Smooth muscle cell (in vitro differentiated cells): ENCODE measurements around the gene TOR4A. TPM values are rescaled to one million over a fixed set of nuclear protein-coding genes. Genes with fewer than 3 reads are reported as not detected.

Source experiments
- DNase-seq: peaks from one replicate; lab custom pipeline; 2025; ENCODE audit not compliant: unreplicated experiment; lab: John Stamatoyannopoulos, UW
- H2AFZ ChIP-seq: fragments of 200-600 bp; sonication (generic); 2 replicates; pipeline ENCODE4 v1.6.0; 2016; ENCODE audit warnings: antibody characterized with exemption, low read depth, mild to moderate bottlenecking
- H3F3A ChIP-seq: fragments of 200-600 bp; sonication (generic); 2 replicates; pipeline ENCODE4 v1.6.0; 2017; ENCODE audit warnings: antibody characterized with exemption, low read depth
- H3K27ac ChIP-seq: fragments of 200-600 bp; sonication (generic); 2 replicates; pipeline ENCODE4 v1.5.1; 2016; ENCODE audit warnings: low read depth, mild to moderate bottlenecking
- H3K27me3 ChIP-seq: fragments of 200-600 bp; sonication (generic); 2 replicates; pipeline ENCODE4 v1.6.1; 2016; ENCODE audit warnings: low read depth, mild to moderate bottlenecking
- H3K36me3 ChIP-seq: fragments of 200-600 bp; sonication (generic); 2 replicates; pipeline ENCODE4 v1.5.1; 2016; ENCODE audit warnings: low read depth
- H3K4me1 ChIP-seq: fragments of 200-600 bp; sonication (generic); 2 replicates; pipeline ENCODE4 v1.5.1; 2016; ENCODE audit warnings: low read depth
- H3K4me2 ChIP-seq: fragments of 200-600 bp; sonication (generic); 2 replicates; pipeline ENCODE4 v1.6.0; 2016; ENCODE audit warnings: mild to moderate bottlenecking
- H3K4me3 ChIP-seq: fragments of 200-600 bp; sonication (generic); 2 replicates; pipeline ENCODE4 v1.5.1; 2016; ENCODE audit warnings: mild to moderate bottlenecking
- H3K79me2 ChIP-seq: fragments of 200-600 bp; sonication (generic); 2 replicates; pipeline ENCODE4 v1.6.0; 2016; ENCODE audit warnings: low read depth, mild to moderate bottlenecking
- H3K9ac ChIP-seq: fragments of 200-600 bp; sonication (generic); 2 replicates; pipeline ENCODE4 v1.6.0; 2016; ENCODE audit warnings: low read depth
- H3K9me3 ChIP-seq: fragments of 200-600 bp; sonication (generic); replicated peaks from 2 replicates; pipeline ENCODE4 v1.5.1; 2016; ENCODE audit warnings: low read depth
- H4K20me1 ChIP-seq: fragments of 200-600 bp; sonication (generic); 2 replicates; pipeline ENCODE4 v1.6.0; 2016; ENCODE audit warnings: low read depth
- CTCF ChIP-seq: fragments of 200-600 bp; sonication (generic); IDR thresholded peaks from 2 replicates; pipeline ENCODE4 v1.5.1; 2017; ENCODE audit warnings: borderline replicate concordance, mild to moderate bottlenecking, antibody characterized with exemption; ENCODE audit not compliant: insufficient read depth, poor library complexity, severe bottlenecking
- WGBS: methylation state at CpG from one replicate; pipeline ENCODE4 v1.1.7; 2016; ENCODE audit warnings: low lambda C conversion rate; 5-methylcytosine and 5-hydroxymethylcytosine counted together
- polyA plus RNA-seq: library from polyadenylated mRNA; unstranded; fragments of >200 nt; fragmentation: Nextera tagmentation; extraction: Ambion mirVana; gene quantifications from 2 replicates; pipeline ENCODE4 v1.2.1, GENCODE V29; 2016
- total RNA-seq: library from RNA; depleted of rRNA; stranded (reverse); fragments of >200 nt; gene quantifications from 2 replicates; pipeline ENCODE4 v1.2.3, GENCODE V29; 2014

Gene TOR4A
- total and polyA plus RNA-seq, 2 experiments from 2014 or later: 5.5 to 6.3 TPM

DNA sequence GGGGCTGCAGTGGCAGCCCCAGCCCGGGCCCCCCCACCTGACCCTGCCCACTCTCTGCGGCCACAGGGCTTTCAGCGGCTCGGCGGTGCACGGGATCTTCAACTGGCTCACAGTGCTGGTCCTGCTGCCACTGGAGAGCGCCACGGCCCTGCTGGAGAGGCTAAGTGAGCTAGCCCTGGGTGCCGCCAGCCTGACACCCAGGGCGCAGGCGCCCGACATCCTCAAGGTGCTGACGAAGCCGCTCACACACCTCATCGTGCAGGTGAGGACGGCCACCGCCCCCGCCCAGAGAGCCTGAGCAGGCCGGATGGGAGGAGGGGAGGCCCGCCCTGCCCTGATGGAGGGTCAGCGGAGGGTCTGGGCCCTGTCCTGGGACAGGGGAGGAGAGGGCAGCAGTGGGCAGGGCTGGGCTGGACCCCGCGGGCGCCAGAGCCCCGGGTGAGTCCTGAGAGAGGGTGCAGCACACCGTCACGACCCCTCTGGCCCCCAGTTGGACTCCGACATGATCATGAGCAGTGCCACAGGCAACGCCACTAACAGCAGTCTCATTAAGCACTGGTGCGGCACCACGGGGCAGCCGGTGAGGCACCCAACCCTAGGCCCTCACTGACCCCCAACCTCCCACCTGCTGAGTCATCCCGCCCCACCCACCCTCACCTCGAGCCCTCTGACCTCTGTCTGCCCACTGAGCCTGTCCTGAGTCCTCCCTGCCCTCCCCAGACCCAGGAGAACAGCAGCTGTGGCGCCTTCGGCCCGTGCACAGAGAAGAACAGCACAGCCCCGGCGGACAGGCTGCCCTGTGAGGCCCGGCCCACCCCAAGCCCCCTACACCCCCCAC is 44.2 kb upstream of the TOR4A start:
- Histone ChIP-seq H3K79me2 (peaks cover 1% of the 10 kb centered on the region), H3K9ac (no peak overlapping the region), H4K20me1 (peaks cover 16% of the 10 kb centered on the region), H3F3A (no peaks in the 10 kb centered on the region), H3K4me1 (peaks cover 7% of the 10 kb centered on the region), H3K4me2 (no peak overlapping the region), H3K36me3 (no peaks in the 10 kb centered on the region), H2AFZ (no peak overlapping the region), H3K27me3 (no peaks in the 10 kb centered on the region), H3K9me3 (no peaks in the 10 kb centered on the region), H3K4me3 (no peak overlapping the region), H3K27ac (no peak overlapping the region)
- 91% methylated on average over 19 of the region's 40 CpGs for WGBS
- DNase-seq: no peak
- no peak for TF ChIP-seq CTCF

DNA sequence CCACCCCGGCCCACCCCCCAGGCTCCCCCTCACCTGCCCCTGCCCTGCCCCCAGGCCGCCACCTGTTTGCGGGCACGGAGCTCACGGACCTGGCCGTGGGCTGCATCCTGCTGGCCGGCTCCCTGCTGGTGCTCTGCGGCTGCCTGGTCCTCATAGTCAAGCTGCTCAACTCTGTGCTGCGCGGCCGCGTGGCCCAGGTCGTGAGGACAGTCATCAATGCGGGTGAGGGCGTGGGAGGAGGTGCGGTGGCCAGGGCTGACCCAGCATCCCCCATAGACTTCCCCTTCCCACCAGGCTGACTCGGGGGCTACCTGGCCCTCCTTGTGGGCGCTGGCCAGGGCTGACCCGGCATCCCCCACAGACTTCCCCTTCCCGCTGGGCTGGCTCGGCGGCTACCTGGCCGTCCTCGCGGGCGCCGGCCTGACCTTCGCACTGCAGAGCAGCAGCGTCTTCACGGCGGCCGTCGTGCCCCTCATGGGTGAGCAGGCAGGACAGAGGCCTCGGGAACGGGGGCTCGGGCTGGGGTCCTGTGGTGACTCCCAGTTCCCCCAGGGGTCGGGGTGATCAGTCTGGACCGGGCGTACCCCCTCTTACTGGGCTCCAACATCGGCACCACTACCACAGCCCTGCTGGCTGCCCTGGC is 43.4 kb upstream of the TOR4A start:
- no peak overlapping the region for H3K27ac ChIP-seq
- 91% methylated on average over 40 of the region's 40 CpGs for WGBS
- H3K9ac ChIP-seq: no peak overlapping the region
- no peaks in the 10 kb centered on the region for H3K36me3 ChIP-seq
- H3K4me1 ChIP-seq: peaks cover 7% of the 10 kb centered on the region
- no peak overlapping the region for H2AFZ ChIP-seq
- DNase-seq: no peak
- no peak overlapping the region for H3K4me3 ChIP-seq
- no peak overlapping the region for H3K4me2 ChIP-seq
- no peaks in the 10 kb centered on the region for H3F3A ChIP-seq
- no peaks in the 10 kb centered on the region for H3K9me3 ChIP-seq
- H3K79me2 ChIP-seq: peaks cover 9% of the 10 kb centered on the region
- no peak for TF ChIP-seq CTCF
- H4K20me1 ChIP-seq: peaks cover 16% of the 10 kb centered on the region
- H3K27me3 ChIP-seq: no peaks in the 10 kb centered on the region

DNA sequence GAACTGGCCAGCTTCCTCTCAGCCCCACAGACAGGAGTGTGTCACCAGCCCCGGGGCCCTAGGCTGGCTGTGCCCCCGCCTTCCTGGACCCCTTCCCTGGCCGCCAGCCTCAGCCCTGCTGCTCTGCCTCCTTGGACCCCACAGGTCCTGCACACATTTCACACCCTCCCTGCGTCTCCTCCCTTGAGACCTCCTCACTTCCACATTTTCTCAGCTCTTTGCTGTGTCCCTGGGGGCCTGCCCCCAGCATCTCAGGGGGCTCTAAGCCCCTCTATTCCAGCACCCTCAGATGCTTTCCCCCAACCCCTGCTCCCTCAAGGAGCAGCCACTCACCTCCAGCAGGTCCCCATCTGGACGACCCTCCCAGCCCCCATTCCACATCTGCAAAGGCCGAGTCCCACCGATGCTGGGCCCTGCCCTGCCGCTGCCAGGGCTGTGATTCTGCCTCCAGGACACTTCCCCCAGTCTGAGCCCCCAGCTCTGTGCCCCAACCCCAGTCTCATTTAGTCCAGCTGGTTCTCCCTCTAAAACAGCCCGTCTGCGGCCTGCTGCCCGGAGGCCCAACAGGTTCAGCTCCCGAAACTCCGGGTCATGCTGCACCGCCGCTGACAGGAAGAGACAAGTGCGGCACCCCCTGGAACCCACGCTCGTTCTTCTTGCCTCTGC is 42.6 kb upstream of the TOR4A start:
- H3K27me3 ChIP-seq: no peaks in the 10 kb centered on the region
- peaks cover 16% of the 10 kb centered on the region for H4K20me1 ChIP-seq
- no peak overlapping the region for H3K4me3 ChIP-seq
- WGBS: 83% methylated on average over 18 of the region's 18 CpGs
- no peaks in the 10 kb centered on the region for H3K36me3 ChIP-seq
- no peaks in the 10 kb centered on the region for H3F3A ChIP-seq
- no peak overlapping the region for H3K4me2 ChIP-seq
- H3K27ac ChIP-seq: no peak overlapping the region
- H3K9ac ChIP-seq: no peak overlapping the region
- no peak for TF ChIP-seq CTCF
- DNase-seq: no peak
- H3K79me2 ChIP-seq: peaks cover 15% of the 10 kb centered on the region
- no peaks in the 10 kb centered on the region for H3K9me3 ChIP-seq
- H3K4me1 ChIP-seq: peaks cover 7% of the 10 kb centered on the region
- no peak overlapping the region for H2AFZ ChIP-seq
